ENCODE measurements around the gene ZNF485.
"Not testable (repeated sequence)": the region's sequence is repeated elsewhere in the genome, so short reads cannot be mapped to it uniquely, and the experiment has no call there.

ZNF485 gene

GRCh38 chr10:43628956-43629355 lies 22.7 kb downstream of the ZNF485 start:
- no peaks in the 10 kb centered on the region for H3K4me1 ChIP-seq (ENCODE audit: control insufficient read depth in 1 of 2, insufficient read depth in 2 of 2, low read length in 2 of 2)
- no peak overlapping the region for H3K23ac ChIP-seq (ENCODE audit: low read length)
- no peak overlapping the region for H2BK12ac ChIP-seq (ENCODE audit: low read length)
- no peak overlapping the region for H3K4ac ChIP-seq (ENCODE audit: low read depth, low read length)
- no peaks in the 10 kb centered on the region for H3K27me3 ChIP-seq (ENCODE audit: insufficient read depth, low read length)
- H3K9me3 ChIP-seq (ENCODE audit: insufficient read depth, low read depth, low read length), result peaks cover 2% of the 10 kb centered on the region
- no peak overlapping the region for H2AK5ac ChIP-seq (ENCODE audit: low read length)
- H3K79me1 ChIP-seq (ENCODE audit: low read length), result no peaks in the 10 kb centered on the region
- H2BK120ac ChIP-seq (ENCODE audit: insufficient read depth, low read length, poor library complexity), result no peak overlapping the region
- H3K9ac ChIP-seq (ENCODE audit: low read length), result no peak overlapping the region
- no peaks in the 10 kb centered on the region for H3K36me3 ChIP-seq (ENCODE audit: control insufficient read depth in 1 of 2, insufficient read depth in 2 of 2, low read length in 2 of 2)
- H3K79me2 ChIP-seq (ENCODE audit: control insufficient read depth, insufficient read depth, low read length, poor library complexity), result no peaks in the 10 kb centered on the region
- H4K8ac ChIP-seq (ENCODE audit: low read depth, low read length), result no peak overlapping the region
- H3K4me2 ChIP-seq (ENCODE audit: low read length), result no peak overlapping the region
- H2BK5ac ChIP-seq (ENCODE audit: low read depth, low read length, poor library complexity), result no peak overlapping the region
- no peak overlapping the region for H4K12ac ChIP-seq (ENCODE audit: low read depth, low read length)
- no CpG with 5 or more reads among the region's 4 CpGs for WGBS (ENCODE audit: extremely low coverage, insufficient coverage, insufficient read length)
- no peak overlapping the region for H3K14ac ChIP-seq (ENCODE audit: low read length)
- no peak overlapping the region for H3K4me3 ChIP-seq (ENCODE audit: low read depth, low read length)
- H4K91ac ChIP-seq (ENCODE audit: low read depth, low read length), result no peak overlapping the region
- H3K18ac ChIP-seq (ENCODE audit: low read length), result no peak overlapping the region
- H3K27ac ChIP-seq (ENCODE audit: low read depth, low read length), result no peak overlapping the region
- DNase-seq, result no peak
- no peak overlapping the region for H2AFZ ChIP-seq (ENCODE audit: insufficient read depth, low read length, poor library complexity)

- H2AFZ ChIP-seq (ENCODE audit: insufficient read depth, low read length, poor library complexity); H2BK12ac ChIP-seq (ENCODE audit: low read length); H3K27me3 ChIP-seq (ENCODE audit: insufficient read depth, low read length); H3K79me2 ChIP-seq (ENCODE audit: control insufficient read depth, insufficient read depth, low read length, poor library complexity); H3K4ac ChIP-seq (ENCODE audit: low read depth, low read length); H3K36me3 ChIP-seq (ENCODE audit: control insufficient read depth in 1 of 2, insufficient read depth in 2 of 2, low read length in 2 of 2); H3K79me1 ChIP-seq (ENCODE audit: low read length); H3K9ac ChIP-seq (ENCODE audit: low read length); H4K91ac ChIP-seq (ENCODE audit: low read depth, low read length); H2BK5ac ChIP-seq (ENCODE audit: low read depth, low read length, poor library complexity); DNase-seq; H3K23ac ChIP-seq (ENCODE audit: low read length); H2BK120ac ChIP-seq (ENCODE audit: insufficient read depth, low read length, poor library complexity); H3K27ac ChIP-seq (ENCODE audit: low read depth, low read length); H3K14ac ChIP-seq (ENCODE audit: low read length); H3K9me3 ChIP-seq (ENCODE audit: insufficient read depth, low read depth, low read length); H3K4me1 ChIP-seq (ENCODE audit: control insufficient read depth in 1 of 2, insufficient read depth in 2 of 2, low read length in 2 of 2); H3K4me3 ChIP-seq (ENCODE audit: low read depth, low read length); H3K18ac ChIP-seq (ENCODE audit: low read length); H2AK5ac ChIP-seq (ENCODE audit: low read length); H4K8ac ChIP-seq (ENCODE audit: low read depth, low read length); H4K12ac ChIP-seq (ENCODE audit: low read depth, low read length); H3K4me2 ChIP-seq (ENCODE audit: low read length): not testable (repeated sequence)
- WGBS (ENCODE audit: extremely low coverage, insufficient coverage, insufficient read length), result no CpG with 5 or more reads among the region's 1 CpG
Observed at GRCh38 chr10:43635816-43636215, 29.6 kb downstream of the ZNF485 start.

- H3K23ac ChIP-seq (ENCODE audit: low read length), result no peak overlapping the region
- no peak overlapping the region for H3K27ac ChIP-seq (ENCODE audit: low read depth, low read length)
- no peak overlapping the region for H4K8ac ChIP-seq (ENCODE audit: low read depth, low read length)
- no peak overlapping the region for H2AFZ ChIP-seq (ENCODE audit: insufficient read depth, low read length, poor library complexity)
- H2BK120ac ChIP-seq (ENCODE audit: insufficient read depth, low read length, poor library complexity), result no peak overlapping the region
- H3K9me3 ChIP-seq (ENCODE audit: insufficient read depth, low read depth, low read length), result peaks cover 12% of the 10 kb centered on the region
- H2BK12ac ChIP-seq (ENCODE audit: low read length), result no peak overlapping the region
- no peak overlapping the region for H3K4ac ChIP-seq (ENCODE audit: low read depth, low read length)
- H3K4me2 ChIP-seq (ENCODE audit: low read length), result no peak overlapping the region
- no peak overlapping the region for H4K12ac ChIP-seq (ENCODE audit: low read depth, low read length)
- no peaks in the 10 kb centered on the region for H3K27me3 ChIP-seq (ENCODE audit: insufficient read depth, low read length)
- no peak overlapping the region for H3K18ac ChIP-seq (ENCODE audit: low read length)
- no peak overlapping the region for H2BK5ac ChIP-seq (ENCODE audit: low read depth, low read length, poor library complexity)
- H3K79me1 ChIP-seq (ENCODE audit: low read length), result no peaks in the 10 kb centered on the region
- H3K14ac ChIP-seq (ENCODE audit: low read length), result no peak overlapping the region
- no peak overlapping the region for H4K91ac ChIP-seq (ENCODE audit: low read depth, low read length)
- peaks cover 9 to 12% of the 10 kb centered on the region in 2 experiments for H3K36me3 ChIP-seq (ENCODE audit: control insufficient read depth in 1 of 2, insufficient read depth in 2 of 2, low read length in 2 of 2)
- DNase-seq, result no peak
- H3K9ac ChIP-seq (ENCODE audit: low read length), result no peak overlapping the region
- no peak overlapping the region for H3K4me3 ChIP-seq (ENCODE audit: low read depth, low read length)
- no peaks in the 10 kb centered on the region for H3K79me2 ChIP-seq (ENCODE audit: control insufficient read depth, insufficient read depth, low read length, poor library complexity)
- no peaks in the 10 kb centered on the region for H3K4me1 ChIP-seq (ENCODE audit: control insufficient read depth in 1 of 2, insufficient read depth in 2 of 2, low read length in 2 of 2)
- H2AK5ac ChIP-seq (ENCODE audit: low read length), result no peak overlapping the region
Observed at GRCh38 chr10:43640603-43641002, 34.4 kb downstream of the ZNF485 start.

GRCh38 chr10:43644252-43644651 lies 38.0 kb downstream of the ZNF485 start:
- H3K79me2 ChIP-seq (ENCODE audit: control insufficient read depth, insufficient read depth, low read length, poor library complexity), result peaks cover 5% of the 10 kb centered on the region
- no peak overlapping the region for H2AK5ac ChIP-seq (ENCODE audit: low read length)
- H3K79me1 ChIP-seq (ENCODE audit: low read length), result peaks cover 7% of the 10 kb centered on the region
- no peak for DNase-seq
- no CpG with 5 or more reads among the region's 8 CpGs for WGBS (ENCODE audit: extremely low coverage, insufficient coverage, insufficient read length)
- no peak overlapping the region for H4K91ac ChIP-seq (ENCODE audit: low read depth, low read length)
- H2BK12ac ChIP-seq (ENCODE audit: low read length), result no peak overlapping the region
- H3K27ac ChIP-seq (ENCODE audit: low read depth, low read length), result no peak overlapping the region
- no peak overlapping the region for H3K9ac ChIP-seq (ENCODE audit: low read length)
- H3K4me2 ChIP-seq (ENCODE audit: low read length), result no peak overlapping the region
- no peaks in the 10 kb centered on the region for H3K27me3 ChIP-seq (ENCODE audit: insufficient read depth, low read length)
- no peak overlapping the region for H3K18ac ChIP-seq (ENCODE audit: low read length)
- no peak overlapping the region for H2BK120ac ChIP-seq (ENCODE audit: insufficient read depth, low read length, poor library complexity)
- H3K4me3 ChIP-seq (ENCODE audit: low read depth, low read length), result no peak overlapping the region
- H3K14ac ChIP-seq (ENCODE audit: low read length), result no peak overlapping the region
- no peak overlapping the region for H4K12ac ChIP-seq (ENCODE audit: low read depth, low read length)
- H3K4ac ChIP-seq (ENCODE audit: low read depth, low read length), result no peak overlapping the region
- H2AFZ ChIP-seq (ENCODE audit: insufficient read depth, low read length, poor library complexity), result no peak overlapping the region
- H2BK5ac ChIP-seq (ENCODE audit: low read depth, low read length, poor library complexity), result no peak overlapping the region
- peaks cover 15% of the 10 kb centered on the region for H3K9me3 ChIP-seq (ENCODE audit: insufficient read depth, low read depth, low read length)
- H3K4me1 ChIP-seq (ENCODE audit: control insufficient read depth in 1 of 2, insufficient read depth in 2 of 2, low read length in 2 of 2), result peaks cover 0 to 7% of the 10 kb centered on the region in 2 experiments
- H3K23ac ChIP-seq (ENCODE audit: low read length), result no peak overlapping the region
- no peak overlapping the region for H4K8ac ChIP-seq (ENCODE audit: low read depth, low read length)
- H3K36me3 ChIP-seq (ENCODE audit: control insufficient read depth in 1 of 2, insufficient read depth in 2 of 2, low read length in 2 of 2), result peaks cover 11 to 17% of the 10 kb centered on the region in 2 experiments
